ENCODE results near the gene NGFR. TPM values are rescaled to one million over a fixed set of nuclear protein-coding genes. Genes with fewer than 3 reads are reported as not detected.

Gene NGFR
- total RNA-seq, 1 experiment from 2014 or later, result 0.11 TPM

DNA sequence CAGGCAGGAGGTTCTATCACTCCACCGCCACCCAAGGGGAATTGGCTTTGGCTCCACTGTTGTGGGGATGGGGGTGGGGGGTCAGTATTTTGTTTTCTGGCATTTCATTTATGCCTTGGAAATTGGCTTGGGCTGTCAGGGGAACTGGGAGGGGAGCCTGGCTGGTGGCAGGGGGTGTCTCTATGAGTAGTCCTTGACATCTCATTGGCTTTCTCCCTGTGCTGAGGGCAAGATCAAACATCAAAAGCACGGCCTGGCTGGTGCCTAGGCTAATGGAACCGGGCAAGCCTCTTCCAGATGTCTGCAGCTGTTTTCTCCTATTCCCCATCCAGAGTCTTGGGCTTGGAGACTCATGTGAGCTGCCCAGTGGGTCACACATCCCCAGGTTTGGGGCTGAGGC is 17.4 kb upstream of the NGFR start:
- Histone ChIP-seq H3K4me3 (no peak overlapping the region), H3K9me2 (ENCODE audit: insufficient read depth) (no peaks in the 10 kb centered on the region), H3K4me1 (replicated peaks; ENCODE audit: insufficient read depth) (no peaks in the 10 kb centered on the region), H4K20me1 (ENCODE audit: insufficient read depth) (no peaks in the 10 kb centered on the region), H3K9me3 (ENCODE audit: insufficient read depth, low read depth) (no peaks in the 10 kb centered on the region; the same call in 1 of the 2 replicates), H3K27ac (no peak overlapping the region), H2AFZ (no peak overlapping the region), H3K27me3 (ENCODE audit: insufficient read depth, low read depth) (peaks cover 71% of the 10 kb centered on the region), H3K36me3 (ENCODE audit: low read depth) (no peaks in the 10 kb centered on the region), H3K79me2 (ENCODE audit: low read depth) (no peaks in the 10 kb centered on the region), H3K4me2 (no peak overlapping the region), H3F3A (ENCODE audit: insufficient read depth, low read depth) (no peaks in the 10 kb centered on the region)
- ChIA-PET CTCF (no interaction called here), POLR2A (ENCODE audit: unreplicated experiment) (no interaction called here)
- no peak for TF ChIP-seq EZH2 (IDR thresholded peaks at IDR 0.05; ENCODE audit: low read depth)
- TF ChIP-seq, protein P1, sequence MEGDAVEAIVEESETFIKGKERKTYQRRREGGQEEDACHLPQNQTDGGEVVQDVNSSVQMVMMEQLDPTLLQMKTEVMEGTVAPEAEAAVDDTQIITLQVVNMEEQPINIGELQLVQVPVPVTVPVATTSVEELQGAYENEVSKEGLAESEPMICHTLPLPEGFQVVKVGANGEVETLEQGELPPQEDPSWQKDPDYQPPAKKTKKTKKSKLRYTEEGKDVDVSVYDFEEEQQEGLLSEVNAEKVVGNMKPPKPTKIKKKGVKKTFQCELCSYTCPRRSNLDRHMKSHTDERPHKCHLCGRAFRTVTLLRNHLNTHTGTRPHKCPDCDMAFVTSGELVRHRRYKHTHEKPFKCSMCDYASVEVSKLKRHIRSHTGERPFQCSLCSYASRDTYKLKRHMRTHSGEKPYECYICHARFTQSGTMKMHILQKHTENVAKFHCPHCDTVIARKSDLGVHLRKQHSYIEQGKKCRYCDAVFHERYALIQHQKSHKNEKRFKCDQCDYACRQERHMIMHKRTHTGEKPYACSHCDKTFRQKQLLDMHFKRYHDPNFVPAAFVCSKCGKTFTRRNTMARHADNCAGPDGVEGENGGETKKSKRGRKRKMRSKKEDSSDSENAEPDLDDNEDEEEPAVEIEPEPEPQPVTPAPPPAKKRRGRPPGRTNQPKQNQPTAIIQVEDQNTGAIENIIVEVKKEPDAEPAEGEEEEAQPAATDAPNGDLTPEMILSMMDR (conservative IDR thresholded peaks at IDR 0.05), result no peak
- intact Hi-C loops (cut with micrococcal nuclease; ENCODE audit: unreplicated experiment), result no loop called here
- no TSS peak for BruUV-seq (replicated peaks)
- no peak for DNase-seq

DNA sequence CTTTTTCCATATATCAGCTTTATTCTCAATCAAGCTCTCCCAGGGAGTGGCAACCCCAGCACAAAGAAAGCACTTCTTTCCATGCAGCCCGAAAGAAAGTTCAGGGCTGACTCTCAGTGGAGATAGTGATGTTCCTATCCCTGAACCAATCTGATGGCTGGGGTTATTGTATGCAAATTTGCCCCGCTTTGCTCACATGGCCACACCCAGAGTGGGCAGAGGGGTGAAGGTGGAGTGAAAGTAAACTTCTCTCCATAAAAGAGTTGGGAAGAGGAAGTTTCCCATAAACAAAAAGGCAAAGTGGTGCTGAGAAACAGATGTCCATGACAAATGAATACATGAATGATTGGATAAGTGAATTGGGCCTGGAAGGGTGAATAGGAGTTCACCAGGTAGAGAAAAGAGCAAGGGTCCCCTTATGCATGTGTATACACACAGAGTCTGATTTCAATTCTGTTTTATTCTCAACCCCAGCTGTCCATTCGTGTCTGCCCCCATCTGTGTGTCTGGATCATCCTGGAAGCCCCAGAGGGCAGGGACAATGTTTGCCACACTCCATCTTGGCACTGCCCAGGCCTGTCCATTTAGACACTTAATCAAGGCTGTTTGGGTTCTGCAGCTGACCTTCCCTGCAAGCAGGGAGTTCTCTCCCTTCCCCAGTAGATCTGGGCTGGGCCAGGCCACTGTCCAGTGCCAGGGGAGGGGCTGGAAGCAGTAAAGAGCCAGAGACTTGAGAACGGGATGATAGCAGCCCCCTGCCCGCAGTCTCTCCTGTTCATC is 14.1 kb upstream of the NGFR start:
- H3K27me3 ChIP-seq (ENCODE audit: insufficient read depth, low read depth), result peaks cover 77% of the 10 kb centered on the region
- no peak for DNase-seq

DNA sequence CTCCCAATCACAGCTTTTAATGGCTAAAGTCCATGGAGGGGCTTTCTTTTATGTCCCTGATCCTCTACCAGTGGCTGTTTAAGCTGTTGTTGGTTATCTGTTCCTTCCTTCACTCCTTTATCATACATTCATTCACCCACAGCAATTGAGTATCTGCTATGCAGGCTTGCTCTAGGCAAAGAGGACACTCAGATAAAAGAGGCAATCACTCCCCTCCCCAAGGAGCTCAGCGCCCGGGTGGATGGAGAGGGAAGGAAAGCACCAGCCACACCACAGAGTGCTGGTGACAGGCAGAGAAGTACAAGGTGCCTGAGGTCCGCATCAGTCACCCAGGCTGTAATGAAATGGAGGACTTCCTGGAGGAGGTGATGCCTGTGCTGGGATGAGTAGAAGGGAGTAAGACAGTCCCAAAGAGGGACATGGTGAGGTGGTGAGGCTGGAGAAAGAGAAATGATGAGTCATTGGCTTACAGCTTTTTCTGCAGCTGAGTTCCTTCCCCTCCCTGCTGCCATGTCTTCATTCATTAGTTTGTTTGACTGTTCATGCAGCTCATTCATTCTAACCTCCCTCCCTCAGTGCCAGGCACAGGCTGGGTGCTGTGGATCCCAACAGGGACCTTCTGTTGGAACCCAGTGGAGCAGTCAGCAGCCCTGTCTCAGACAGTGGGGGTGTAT is 12.8 kb upstream of the NGFR start:
- no peaks in the 10 kb centered on the region for H3K9me3 ChIP-seq (ENCODE audit: insufficient read depth, low read depth)
- no peak for TF ChIP-seq EZH2 (IDR thresholded peaks at IDR 0.05; ENCODE audit: low read depth)
- TF ChIP-seq, protein P1 (conservative IDR thresholded peaks at IDR 0.05), result no peak
- no peak overlapping the region for H3K4me2 ChIP-seq
- H2AFZ ChIP-seq, result no peak overlapping the region
- no peak for DNase-seq
- peaks cover 83% of the 10 kb centered on the region for H3K27me3 ChIP-seq (ENCODE audit: insufficient read depth, low read depth)
- H3K9me2 ChIP-seq (ENCODE audit: insufficient read depth), result no peaks in the 10 kb centered on the region
- no peaks in the 10 kb centered on the region for H4K20me1 ChIP-seq (ENCODE audit: insufficient read depth)
- CTCF ChIA-PET, result no interaction called here
- H3K36me3 ChIP-seq (ENCODE audit: low read depth), result no peaks in the 10 kb centered on the region
- no peak overlapping the region for H3K4me3 ChIP-seq
- POLR2A ChIA-PET (ENCODE audit: unreplicated experiment), result no interaction called here
- intact Hi-C loops (cut with micrococcal nuclease; ENCODE audit: unreplicated experiment), result no loop called here
- no peak overlapping the region for H3K27ac ChIP-seq
- H3K79me2 ChIP-seq (ENCODE audit: low read depth), result no peaks in the 10 kb centered on the region
- no peaks in the 10 kb centered on the region for H3F3A ChIP-seq (ENCODE audit: insufficient read depth, low read depth)
- no TSS peak for BruUV-seq (replicated peaks)
- H3K4me1 ChIP-seq (replicated peaks; ENCODE audit: insufficient read depth), result no peaks in the 10 kb centered on the region

More for the DNA sequence above, 14.1 kb upstream of the NGFR start:
- ChIA-PET POLR2A (ENCODE audit: unreplicated experiment) (no interaction called here), CTCF (no interaction called here)
- H3K79me2 ChIP-seq (ENCODE audit: low read depth), result no peaks in the 10 kb centered on the region
- no peak overlapping the region for H3K4me3 ChIP-seq
- no peak overlapping the region for H2AFZ ChIP-seq
- no peaks in the 10 kb centered on the region for H3F3A ChIP-seq (ENCODE audit: insufficient read depth, low read depth)
- intact Hi-C loops (cut with micrococcal nuclease; ENCODE audit: unreplicated experiment), result no loop called here
- H3K9me3 ChIP-seq (ENCODE audit: insufficient read depth, low read depth), result no peaks in the 10 kb centered on the region
- no TSS peak for BruUV-seq (replicated peaks)
- H3K36me3 ChIP-seq (ENCODE audit: low read depth), result no peaks in the 10 kb centered on the region
- no peaks in the 10 kb centered on the region for H4K20me1 ChIP-seq (ENCODE audit: insufficient read depth)
- no peaks in the 10 kb centered on the region for H3K9me2 ChIP-seq (ENCODE audit: insufficient read depth)
- no peak for TF ChIP-seq EZH2 (IDR thresholded peaks at IDR 0.05; ENCODE audit: low read depth)
- TF ChIP-seq, protein P1 (conservative IDR thresholded peaks at IDR 0.05), result no peak
- H3K4me1 ChIP-seq (replicated peaks; ENCODE audit: insufficient read depth), result no peaks in the 10 kb centered on the region
- no peak overlapping the region for H3K27ac ChIP-seq
- no peak overlapping the region for H3K4me2 ChIP-seq
